Astrocyte (in vitro differentiated cells and primary cell): Measurements from ENCODE around the gene PTPN5. TPM values are rescaled to one million over a fixed set of nuclear protein-coding genes. Genes with fewer than 3 reads are reported as not detected.

Experiments used
- DNase-seq: peaks from one replicate; pipeline ENCODE4 v3.0.0-alpha.2; 2010; ENCODE audit warnings: low read depth
- FAIRE-seq: peaks from 2 replicates; lab custom pipeline; 2011; peaks lifted over from hg19 to GRCh38; lab: Jason Lieb, UNC
- H2AFZ ChIP-seq: 2 replicates; pipeline ENCODE4 v1.6.0; 2012; ENCODE audit warnings: low read depth, low read length, inconsistent platforms
- H3K27ac ChIP-seq: 2 replicates; pipeline ENCODE4 v1.5.1; 2011; ENCODE audit warnings: low read depth, low read length, inconsistent platforms
- H3K27me3 ChIP-seq: 2 replicates; pipeline ENCODE4 v1.6.0; 2011; ENCODE audit warnings: low read length, inconsistent platforms; ENCODE audit not compliant: insufficient read depth
- H3K36me3 ChIP-seq: 2 replicates; pipeline ENCODE4 v1.5.1; 2011; ENCODE audit warnings: low read length, inconsistent platforms; ENCODE audit not compliant: insufficient read depth
- H3K4me1 ChIP-seq: 2 replicates; pipeline ENCODE4 v1.5.1; 2011; ENCODE audit warnings: low read length, inconsistent platforms; ENCODE audit not compliant: insufficient read depth
- H3K4me2 ChIP-seq: 2 replicates; pipeline ENCODE4 v1.6.0; 2012; ENCODE audit warnings: low read length, inconsistent platforms
- H3K4me3 ChIP-seq: 2 replicates; pipeline ENCODE4 v1.5.1; 2011; ENCODE audit warnings: low read depth, mild to moderate bottlenecking, low read length, inconsistent platforms; ENCODE audit not compliant: insufficient read depth
- H3K79me2 ChIP-seq: 2 replicates; pipeline ENCODE4 v1.6.0; 2012; ENCODE audit warnings: mild to moderate bottlenecking, low read length, inconsistent platforms; ENCODE audit not compliant: insufficient read depth
- H3K9ac ChIP-seq: 2 replicates; pipeline ENCODE4 v1.6.0; 2012; ENCODE audit warnings: mild to moderate bottlenecking, low read length, inconsistent platforms
- H3K9me3 ChIP-seq: 2 replicates; pipeline ENCODE4 v1.5.1; 2012; ENCODE audit warnings: low read depth, mild to moderate bottlenecking, low read length, inconsistent platforms; ENCODE audit not compliant: insufficient read depth
- H4K20me1 ChIP-seq: 2 replicates; pipeline ENCODE4 v1.6.0; 2012; ENCODE audit warnings: low read length, inconsistent platforms; ENCODE audit not compliant: insufficient read depth
- H3K27ac Mint-ChIP-seq: one replicate; pipeline ENCODE4 v1.8.0; 2021; ENCODE audit warnings: mild to moderate bottlenecking, mixed read lengths; ENCODE audit not compliant: unreplicated experiment
- H3K27me3 Mint-ChIP-seq: one replicate; pipeline ENCODE4 v1.8.0; 2021; ENCODE audit warnings: low read depth, mixed read lengths; ENCODE audit not compliant: unreplicated experiment
- H3K36me3 Mint-ChIP-seq: one replicate; pipeline ENCODE4 v1.8.0; 2021; ENCODE audit warnings: low read depth, mixed read lengths; ENCODE audit not compliant: unreplicated experiment
- H3K4me1 Mint-ChIP-seq: one replicate; pipeline ENCODE4 v1.8.0; 2021; ENCODE audit warnings: low read depth, mixed read lengths; ENCODE audit not compliant: unreplicated experiment
- H3K4me3 Mint-ChIP-seq: one replicate; pipeline ENCODE4 v1.8.0; 2021; ENCODE audit warnings: mild to moderate bottlenecking, moderate library complexity, mixed read lengths; ENCODE audit not compliant: unreplicated experiment
- H3K9me3 Mint-ChIP-seq: one replicate; pipeline ENCODE4 v1.8.0; 2021; ENCODE audit warnings: mild to moderate bottlenecking, mixed read lengths; ENCODE audit not compliant: unreplicated experiment
- EZH2 ChIP-seq: IDR thresholded peaks from 2 replicates; pipeline ENCODE4 v1.6.1; 2012; ENCODE audit warnings: mild to moderate bottlenecking, low read length, inconsistent platforms; ENCODE audit not compliant: insufficient read depth
- total RNA-seq: library from RNA; stranded (reverse); gene quantifications from 2 replicates; pipeline ENCODE4 v1.2.1, GENCODE V29; 2021
- TF ChIP-seq, protein P1 (sequence below): IDR thresholded peaks from 2 replicates; pipeline ENCODE4 v1.5.1; 2011; ENCODE audit warnings: low read depth, mild to moderate bottlenecking, inconsistent platforms, low read length, moderate library complexity; ENCODE audit not compliant: insufficient read depth

The PTPN5 gene
- total RNA-seq, 1 donor from 2014 or later, result 0.07 TPM

DNA sequence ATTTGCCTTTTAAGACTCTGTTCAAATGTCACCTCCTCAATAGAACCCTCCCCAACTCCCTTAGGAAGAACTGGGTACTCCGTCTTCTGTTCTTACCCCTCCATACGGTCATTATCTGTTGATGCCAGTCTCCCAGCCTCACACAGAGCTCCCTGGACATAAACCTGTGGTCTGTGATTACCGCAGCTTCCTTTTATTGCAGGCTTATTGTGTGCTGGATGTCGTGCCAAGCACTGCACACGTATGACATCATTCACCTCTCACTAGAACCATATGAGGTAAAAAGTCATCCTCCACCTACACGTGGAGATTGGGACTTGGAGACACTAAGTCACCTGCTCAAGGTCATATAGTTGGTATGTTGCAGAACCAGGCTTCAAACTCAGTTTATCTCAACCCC, 15.3 kb downstream of the PTPN5 start:
- FAIRE-seq (no peak), DNase-seq (no peak)
- no peak overlapping the region for H3K4me3 Mint-ChIP-seq
- Histone ChIP-seq H3K27ac (no peak overlapping the region), H3K27me3 (peaks cover 4% of the 10 kb centered on the region), H3K9ac (no peak overlapping the region), H3K79me2 (no peaks in the 10 kb centered on the region), H3K4me3 (no peak overlapping the region), H3K4me2 (no peak overlapping the region), H3K36me3 (no peaks in the 10 kb centered on the region), H3K9me3 (no peaks in the 10 kb centered on the region), H3K4me1 (no peaks in the 10 kb centered on the region), H4K20me1 (no peaks in the 10 kb centered on the region), H2AFZ (no peak overlapping the region)
- H3K4me1 Mint-ChIP-seq, result no peaks in the 10 kb centered on the region
- no peak overlapping the region for H3K27ac Mint-ChIP-seq
- H3K27me3 Mint-ChIP-seq, result peaks cover 33% of the 10 kb centered on the region
- H3K36me3 Mint-ChIP-seq, result no peaks in the 10 kb centered on the region
- no peak for TF ChIP-seq EZH2
- TF ChIP-seq, protein P1, sequence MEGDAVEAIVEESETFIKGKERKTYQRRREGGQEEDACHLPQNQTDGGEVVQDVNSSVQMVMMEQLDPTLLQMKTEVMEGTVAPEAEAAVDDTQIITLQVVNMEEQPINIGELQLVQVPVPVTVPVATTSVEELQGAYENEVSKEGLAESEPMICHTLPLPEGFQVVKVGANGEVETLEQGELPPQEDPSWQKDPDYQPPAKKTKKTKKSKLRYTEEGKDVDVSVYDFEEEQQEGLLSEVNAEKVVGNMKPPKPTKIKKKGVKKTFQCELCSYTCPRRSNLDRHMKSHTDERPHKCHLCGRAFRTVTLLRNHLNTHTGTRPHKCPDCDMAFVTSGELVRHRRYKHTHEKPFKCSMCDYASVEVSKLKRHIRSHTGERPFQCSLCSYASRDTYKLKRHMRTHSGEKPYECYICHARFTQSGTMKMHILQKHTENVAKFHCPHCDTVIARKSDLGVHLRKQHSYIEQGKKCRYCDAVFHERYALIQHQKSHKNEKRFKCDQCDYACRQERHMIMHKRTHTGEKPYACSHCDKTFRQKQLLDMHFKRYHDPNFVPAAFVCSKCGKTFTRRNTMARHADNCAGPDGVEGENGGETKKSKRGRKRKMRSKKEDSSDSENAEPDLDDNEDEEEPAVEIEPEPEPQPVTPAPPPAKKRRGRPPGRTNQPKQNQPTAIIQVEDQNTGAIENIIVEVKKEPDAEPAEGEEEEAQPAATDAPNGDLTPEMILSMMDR, result no peak
- H3K9me3 Mint-ChIP-seq, result peaks cover 4% of the 10 kb centered on the region

DNA sequence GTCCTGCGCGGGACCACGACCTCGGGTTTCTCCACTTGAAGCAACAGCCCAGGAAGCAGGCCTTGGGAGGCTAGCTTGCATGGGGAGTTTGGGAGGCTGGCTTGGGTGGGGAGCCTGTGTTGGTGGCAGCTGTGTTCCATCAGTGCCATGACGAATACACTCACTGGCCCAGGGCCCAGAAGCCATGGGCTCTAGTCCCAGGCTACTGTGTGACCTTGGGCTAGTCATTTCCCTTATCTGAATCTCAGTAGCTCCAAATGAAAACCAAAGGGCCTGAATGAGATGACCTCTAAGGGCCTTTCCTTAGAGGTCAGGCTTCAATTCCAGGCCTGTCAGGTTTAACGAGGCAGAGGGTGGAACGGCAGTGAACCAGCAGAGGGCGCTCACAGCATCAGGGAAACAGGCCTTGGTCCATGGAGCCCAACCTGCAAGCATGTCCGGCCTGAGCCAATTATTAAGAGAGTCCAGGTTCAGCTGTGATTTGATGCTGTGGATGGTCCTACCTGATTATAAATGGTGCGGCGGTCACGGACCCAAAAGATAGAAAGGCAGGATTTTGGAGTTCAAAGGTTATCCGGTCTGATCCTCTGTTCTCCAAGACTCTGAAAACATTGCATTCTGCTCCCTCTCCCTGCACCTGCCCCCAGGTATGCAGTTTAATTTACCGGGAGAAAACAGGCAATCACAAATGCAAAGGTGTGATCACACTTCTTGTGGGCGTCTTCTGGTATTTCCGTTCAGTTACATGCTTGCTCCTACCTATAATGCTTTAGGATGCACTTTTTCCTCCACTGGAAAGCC, 15.9 kb downstream of the PTPN5 start:
- no peak overlapping the region for H3K4me2 ChIP-seq
- H3K36me3 ChIP-seq, result no peaks in the 10 kb centered on the region
- no peak overlapping the region for H3K4me3 Mint-ChIP-seq
- peaks cover 33% of the 10 kb centered on the region for H3K27me3 Mint-ChIP-seq
- H3K9ac ChIP-seq, result no peak overlapping the region
- H3K36me3 Mint-ChIP-seq, result no peaks in the 10 kb centered on the region
- H3K27me3 ChIP-seq, result peaks cover 4% of the 10 kb centered on the region
- peaks cover 5% of the 10 kb centered on the region for H3K9me3 Mint-ChIP-seq
- H3K27ac ChIP-seq, result no peak overlapping the region
- no peak overlapping the region for H2AFZ ChIP-seq
- H3K4me1 ChIP-seq, result no peaks in the 10 kb centered on the region
- no peaks in the 10 kb centered on the region for H4K20me1 ChIP-seq
- H3K27ac Mint-ChIP-seq, result no peak overlapping the region
- H3K4me1 Mint-ChIP-seq, result no peaks in the 10 kb centered on the region
- H3K4me3 ChIP-seq, result no peak overlapping the region
- H3K79me2 ChIP-seq, result no peaks in the 10 kb centered on the region
- peak; percentile 5 for DNase-seq
- TF ChIP-seq, protein P1, result peak; percentile 65
- TF ChIP-seq EZH2, result no peak
- no peak for FAIRE-seq
- H3K9me3 ChIP-seq, result no peaks in the 10 kb centered on the region

DNA sequence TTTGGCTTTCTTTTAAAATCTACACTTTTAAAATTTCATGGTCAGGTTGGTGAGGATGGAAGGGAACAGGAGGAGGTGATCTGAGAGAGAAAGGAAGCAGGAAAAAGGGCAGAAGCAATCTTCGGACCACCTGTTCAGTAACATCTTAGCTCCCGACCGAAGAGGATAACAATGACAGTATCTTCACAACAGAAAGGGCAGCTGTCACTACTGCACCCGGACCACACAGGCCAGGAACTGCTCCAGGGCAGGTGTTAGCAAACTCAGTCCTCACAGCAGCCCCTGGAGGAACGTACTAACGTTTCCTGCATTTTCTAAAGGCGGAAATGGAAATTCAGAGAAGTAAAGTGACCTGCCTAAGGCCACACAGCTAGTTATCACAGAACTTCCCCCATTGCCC, 16.8 kb downstream of the PTPN5 start:
- H3K27ac ChIP-seq, result no peak overlapping the region
- TF ChIP-seq EZH2, result no peak
- TF ChIP-seq, protein P1, result no peak
- peaks cover 4% of the 10 kb centered on the region for H3K27me3 ChIP-seq
- no peaks in the 10 kb centered on the region for H3K79me2 ChIP-seq
- H3K9me3 Mint-ChIP-seq, result peaks cover 5% of the 10 kb centered on the region
- H3K27me3 Mint-ChIP-seq, result peaks cover 33% of the 10 kb centered on the region
- H4K20me1 ChIP-seq, result no peaks in the 10 kb centered on the region
- no peaks in the 10 kb centered on the region for H3K9me3 ChIP-seq
- no peak overlapping the region for H3K4me2 ChIP-seq
- H2AFZ ChIP-seq, result no peak overlapping the region
- no peak for FAIRE-seq
- no peaks in the 10 kb centered on the region for H3K36me3 Mint-ChIP-seq
- no peaks in the 10 kb centered on the region for H3K4me1 ChIP-seq
- no peak overlapping the region for H3K4me3 ChIP-seq
- no peaks in the 10 kb centered on the region for H3K4me1 Mint-ChIP-seq
- no peak overlapping the region for H3K4me3 Mint-ChIP-seq
- H3K27ac Mint-ChIP-seq, result no peak overlapping the region
- H3K9ac ChIP-seq, result no peak overlapping the region
- no peak for DNase-seq
- no peaks in the 10 kb centered on the region for H3K36me3 ChIP-seq
